ENCODE data around the gene ATRIP. TPM values are rescaled to one million over a fixed set of nuclear protein-coding genes. Genes with fewer than 3 reads are reported as not detected.
"Not testable (repeated sequence)": the region's sequence is repeated elsewhere in the genome, so short reads cannot be mapped to it uniquely, and the experiment has no call there.

ATRIP gene
- polyA plus RNA-seq, 6 donors from 2014 or later: 7.4 to 11.9 (median 7.7) TPM

- peak overlapping the region in 5 of 6 donors; percentile 33 to 99 (median 82) for H3K27ac Mint-ChIP-seq
- peaks cover 42 to 61% (median 50%) of the 10 kb centered on the region in 3 donors for H3K4me1 Mint-ChIP-seq
- DNase-seq: no peak
- H3K4me3 Mint-ChIP-seq: peak overlapping the region in 7 of 8 donors; percentile 62 to 100 (median 96)
- no peaks in the 10 kb centered on the region for H3K27me3 Mint-ChIP-seq
- no peak for ATAC-seq (ENCODE audit: low read depth in 2 of 2)
- no peaks in the 10 kb centered on the region for H3K36me3 Mint-ChIP-seq
- no peaks in the 10 kb centered on the region for H3K9me3 Mint-ChIP-seq
These were observed 4.6 kb upstream of the ATRIP start for GRCh38 chr3:48441940-48442339.

GRCh38 chr3:48445277-48445882, 1.2 kb upstream of the ATRIP start:
- Mint-ChIP-seq H3K4me3 (peak overlapping the region; percentile 29 to 96 (median 93)), H3K36me3 (no peaks in the 10 kb centered on the region), H3K4me1 (peaks cover 29 to 44% (median 43%) of the 10 kb centered on the region in 3 donors), H3K27ac (peak overlapping the region in 5 of 6 donors; percentile 88 to 98 (median 98)), H3K27me3 (no peaks in the 10 kb centered on the region), H3K9me3 (no peaks in the 10 kb centered on the region)
- DNase-seq (no peak), ATAC-seq (ENCODE audit: low read depth in 2 of 2) (no peak)

GRCh38 chr3:48446043-48446424, 503 bp upstream of the ATRIP start:
- Mint-ChIP-seq H3K36me3 (no peaks in the 10 kb centered on the region), H3K4me3 (peak overlapping the region; percentile 86 to 96 (median 94)), H3K27ac (peak overlapping the region; percentile 88 to 98 (median 98)), H3K9me3 (no peaks in the 10 kb centered on the region), H3K27me3 (no peaks in the 10 kb centered on the region), H3K4me1 (peaks cover 28 to 38% (median 37%) of the 10 kb centered on the region in 3 donors)
- ATAC-seq (ENCODE audit: low read depth in 2 of 2): no peak
- no peak for DNase-seq

DNA sequence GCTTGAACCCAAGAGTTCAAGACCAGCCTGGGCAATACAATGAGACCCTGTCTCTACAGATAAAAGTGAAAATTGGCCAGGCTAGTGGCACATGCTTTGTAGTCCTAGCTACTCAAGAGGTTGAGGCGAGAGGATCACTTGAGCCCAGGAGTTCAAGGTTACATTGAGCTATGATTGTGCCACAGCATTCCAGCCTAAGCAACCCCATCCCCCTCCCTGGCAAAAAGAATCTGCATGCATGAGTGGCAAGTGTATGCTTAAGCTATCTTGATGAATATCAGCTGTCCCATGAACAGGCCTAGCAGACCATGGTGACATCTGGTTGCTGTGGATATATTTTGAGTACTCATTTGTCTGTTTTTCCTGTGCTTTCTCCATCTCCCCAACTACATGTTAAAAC, 4.7 kb downstream of the ATRIP start:
- Mint-ChIP-seq H3K4me1 (peaks cover 14 to 23% (median 15%) of the 10 kb centered on the region in 3 donors), H3K27ac (no peak overlapping the region), H3K27me3 (no peaks in the 10 kb centered on the region), H3K36me3 (no peaks in the 10 kb centered on the region), H3K4me3 (no peak overlapping the region), H3K9me3 (no peaks in the 10 kb centered on the region)
- ATAC-seq (ENCODE audit: low read depth in 2 of 2) (no peak), DNase-seq (no peak)

GRCh38 chr3:48456456-48456855, 9.9 kb downstream of the ATRIP start:
- Mint-ChIP-seq H3K4me3 (no peak overlapping the region), H3K4me1 (no peaks in the 10 kb centered on the region), H3K27ac (no peak overlapping the region), H3K9me3 (no peaks in the 10 kb centered on the region), H3K27me3 (no peaks in the 10 kb centered on the region), H3K36me3 (no peaks in the 10 kb centered on the region)
- no peak for DNase-seq
- no peak for ATAC-seq (ENCODE audit: low read depth in 2 of 2)

GRCh38 chr3:48459331-48459730, 12.8 kb downstream of the ATRIP start:
- H3K36me3 Mint-ChIP-seq: no peaks in the 10 kb centered on the region
- H3K4me3 Mint-ChIP-seq: no peak overlapping the region
- ATAC-seq (ENCODE audit: low read depth in 2 of 2) (no peak), DNase-seq (no peak)
- H3K27me3 Mint-ChIP-seq: no peaks in the 10 kb centered on the region
- H3K27ac Mint-ChIP-seq: no peak overlapping the region
- H3K9me3 Mint-ChIP-seq: no peaks in the 10 kb centered on the region
- no peaks in the 10 kb centered on the region for H3K4me1 Mint-ChIP-seq

DNA sequence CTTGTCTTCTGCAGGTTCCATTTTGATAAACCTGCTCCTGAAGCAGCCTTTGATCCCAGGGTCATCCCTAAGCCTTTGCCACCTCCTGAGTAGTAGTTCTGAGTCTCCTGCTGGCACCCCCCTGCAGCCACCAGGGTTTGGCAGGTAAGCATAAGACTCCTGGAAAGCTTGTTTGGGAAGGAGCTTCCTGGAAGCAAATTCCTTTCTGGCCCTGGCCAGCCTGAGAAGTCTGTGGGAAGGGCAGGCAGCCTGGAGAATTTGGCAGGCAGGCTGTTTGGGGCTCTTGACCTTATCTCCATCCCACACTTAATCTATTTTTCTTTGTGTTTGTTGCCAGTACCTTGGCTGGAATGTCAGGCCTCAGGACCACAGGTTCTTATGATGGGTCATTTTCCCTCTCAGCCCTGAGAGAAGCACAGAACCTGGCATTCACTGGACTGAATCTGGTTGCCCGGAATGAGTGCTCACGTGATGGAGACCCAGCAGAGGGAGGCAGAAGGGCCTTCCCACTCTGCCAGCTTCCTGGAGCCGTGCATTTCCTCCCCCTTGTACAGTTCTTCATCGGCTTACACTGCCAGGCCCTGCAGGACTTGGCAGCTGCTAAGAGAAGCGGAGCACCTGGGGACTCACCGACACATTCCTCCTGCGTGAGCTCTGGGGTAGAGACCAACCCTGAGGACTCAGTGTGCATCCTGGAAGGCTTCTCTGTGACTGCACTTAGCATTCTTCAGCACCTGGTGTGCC, 13.4 kb downstream of the ATRIP start:
- no peak for ATAC-seq (ENCODE audit: low read depth in 2 of 2)

GRCh38 chr3:48460517-48460902, 14.0 kb downstream of the ATRIP start:
- DNase-seq (no peak), ATAC-seq (ENCODE audit: low read depth in 2 of 2) (no peak)
- Mint-ChIP-seq H3K4me3 (peak overlapping the region in 1 of 8 donors; percentile 24), H3K9me3 (no peaks in the 10 kb centered on the region), H3K4me1 (peaks cover 5% of the 10 kb centered on the region in 3 donors), H3K27ac (peak overlapping the region in 1 of 6 donors; percentile 16), H3K36me3 (no peaks in the 10 kb centered on the region), H3K27me3 (no peaks in the 10 kb centered on the region)

More for the DNA sequence above, 13.4 kb downstream of the ATRIP start:
- peak overlapping the region in 1 of 6 donors; percentile 33 for H3K27ac Mint-ChIP-seq
- H3K4me3 Mint-ChIP-seq: no peak overlapping the region
- no peaks in the 10 kb centered on the region for H3K9me3 Mint-ChIP-seq
- DNase-seq: no peak
- H3K4me1 Mint-ChIP-seq: no peaks in the 10 kb centered on the region
- no peaks in the 10 kb centered on the region for H3K36me3 Mint-ChIP-seq
- H3K27me3 Mint-ChIP-seq: no peaks in the 10 kb centered on the region

DNA sequence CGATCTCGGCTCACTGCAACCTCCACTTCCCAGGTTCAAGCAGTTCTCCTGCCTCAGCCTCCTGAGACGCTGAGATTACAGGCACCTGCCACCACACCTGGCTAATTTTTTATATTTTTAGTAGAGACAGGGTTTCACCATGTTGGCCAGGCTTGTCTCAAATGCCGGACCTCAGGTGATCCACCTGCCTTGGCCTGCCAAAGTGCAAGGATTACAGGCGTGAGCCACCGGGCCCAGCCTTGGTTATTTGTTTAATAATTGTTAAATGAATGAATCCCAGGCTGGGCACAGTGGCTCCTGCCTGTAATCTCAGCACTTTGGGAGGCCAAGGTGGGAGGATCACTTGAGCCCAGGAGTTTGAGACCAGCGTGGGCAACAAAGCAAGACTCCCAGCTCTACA, 15.2 kb downstream of the ATRIP start:
- H3K9me3 Mint-ChIP-seq; H3K27me3 Mint-ChIP-seq; H3K4me3 Mint-ChIP-seq; H3K27ac Mint-ChIP-seq; ATAC-seq (ENCODE audit: low read depth in 2 of 2); DNase-seq; H3K36me3 Mint-ChIP-seq: not testable (repeated sequence)
- H3K4me1 Mint-ChIP-seq: peaks cover 10 to 14% (median 11%) of the 10 kb centered on the region in 3 donors

- Mint-ChIP-seq H3K36me3 (no peaks in the 10 kb centered on the region), H3K4me3 (peak overlapping the region in 1 of 8 donors; percentile 12), H3K4me1 (peaks cover 19 to 33% (median 30%) of the 10 kb centered on the region in 3 donors), H3K27me3 (no peaks in the 10 kb centered on the region), H3K9me3 (no peaks in the 10 kb centered on the region), H3K27ac (peak overlapping the region in 3 of 6 donors; percentile 49 to 84 (median 59))
- DNase-seq (no peak), ATAC-seq (ENCODE audit: low read depth in 2 of 2) (no peak)
These were observed 17.2 kb downstream of the ATRIP start for GRCh38 chr3:48463703-48464102.

GRCh38 chr3:48464713-48465221, 18.2 kb downstream of the ATRIP start:
- Mint-ChIP-seq H3K27ac (peak overlapping the region in 4 of 6 donors; percentile 24 to 99 (median 98)), H3K4me3 (peak overlapping the region in 2 of 8 donors; percentile 87 to 92), H3K36me3 (no peaks in the 10 kb centered on the region), H3K9me3 (no peaks in the 10 kb centered on the region), H3K27me3 (no peaks in the 10 kb centered on the region), H3K4me1 (peaks cover 30 to 44% (median 40%) of the 10 kb centered on the region in 3 donors)
- ATAC-seq (ENCODE audit: low read depth in 2 of 2) (no peak), DNase-seq (no peak)

GRCh38 chr3:48465237-48465530, 18.6 kb downstream of the ATRIP start:
- Mint-ChIP-seq H3K9me3 (no peaks in the 10 kb centered on the region), H3K4me3 (peak overlapping the region; percentile 83 to 96 (median 93)), H3K27ac (peak overlapping the region; percentile 24 to 99 (median 98)), H3K4me1 (peaks cover 34 to 48% (median 44%) of the 10 kb centered on the region in 3 donors), H3K36me3 (no peaks in the 10 kb centered on the region), H3K27me3 (no peaks in the 10 kb centered on the region)
- DNase-seq (no peak), ATAC-seq (ENCODE audit: low read depth in 2 of 2) (no peak)

- Mint-ChIP-seq H3K4me1 (peaks cover 34 to 53% (median 49%) of the 10 kb centered on the region in 3 donors), H3K27me3 (no peaks in the 10 kb centered on the region)
These were observed 19.2 kb downstream of the ATRIP start for GRCh38 chr3:48465531-48466378.

More at GRCh38 chr3:48465531-48466378, 19.2 kb downstream of the ATRIP start:
- ATAC-seq (ENCODE audit: low read depth in 2 of 2) (peak; percentile 98 to 99), DNase-seq (peak; percentile 91)
- Mint-ChIP-seq H3K9me3 (no peaks in the 10 kb centered on the region), H3K4me3 (peak overlapping the region; percentile 83 to 96 (median 93)), H3K36me3 (no peaks in the 10 kb centered on the region), H3K27ac (peak overlapping the region; percentile 97 to 99 (median 98))

Measured in naive B cell (primary cell).